Small intestine (tissue), 7 donors: ENCODE results near the gene AACS. TPM values are rescaled to one million over a fixed set of nuclear protein-coding genes. Genes with fewer than 3 reads are reported as not detected.
"Not testable (repeated sequence)": the region's sequence is repeated elsewhere in the genome, so short reads cannot be mapped to it uniquely, and the experiment has no call there.

Source experiments
- DNase-seq, 2 donors: peaks; one replicate each; pipeline versions ENCODE4 v3.0.0 to v3.0.0-alpha.2; 2013
- FAIRE-seq: peaks from 2 replicates; lab custom pipeline; 2012; peaks lifted over from hg19 to GRCh38; lab: Jason Lieb, UNC
- H3K27ac ChIP-seq, 3 donors: one replicate each; pipeline ENCODE4 v1.5.1; 2013; ENCODE audit warnings: low read length in 2 of 3, mild to moderate bottlenecking in 2 of 3, control low read depth in 1 of 3, inconsistent platforms in 1 of 3, low read depth in 1 of 3, moderate library complexity in 1 of 3
- H3K27me3 ChIP-seq, 3 donors: one replicate each; pipeline ENCODE4 v1.6.1; 2013; ENCODE audit warnings: low read length in 3 of 3, inconsistent platforms in 1 of 3; ENCODE audit not compliant: control insufficient read depth in 3 of 3, insufficient read depth in 3 of 3
- H3K36me3 ChIP-seq, 3 donors: one replicate each; pipeline ENCODE4 v1.6.1; 2013; ENCODE audit warnings: low read length in 3 of 3, inconsistent platforms in 1 of 3, low read depth in 1 of 3, mild to moderate bottlenecking in 1 of 3, moderate library complexity in 1 of 3; ENCODE audit not compliant: control insufficient read depth in 3 of 3, insufficient read depth in 2 of 3
- H3K4me1 ChIP-seq, 3 donors: one replicate each; pipeline ENCODE4 v1.6.1; 2013; ENCODE audit warnings: low read length in 2 of 3, inconsistent platforms in 1 of 3, low read depth in 1 of 3, mild to moderate bottlenecking in 1 of 3, moderate library complexity in 1 of 3; ENCODE audit not compliant: control insufficient read depth in 3 of 3, insufficient read depth in 2 of 3
- H3K4me3 ChIP-seq, 3 donors: one replicate each; pipeline ENCODE4 v1.5.1; 2013; ENCODE audit warnings: low read length in 3 of 3, control low read depth in 1 of 3, inconsistent platforms in 1 of 3, low read depth in 1 of 3, mild to moderate bottlenecking in 1 of 3, moderate library complexity in 1 of 3
- H3K9me3 ChIP-seq, 2 donors: one replicate each; pipeline ENCODE4 v1.6.1; 2013; ENCODE audit warnings: low read depth in 1 of 2, low read length in 1 of 2; ENCODE audit not compliant: control insufficient read depth in 2 of 2, insufficient read depth in 1 of 2
- WGBS, 3 donors: extraction: QIAGEN DNeasy Blood & Tissue Kit; methylation state at CpG; one replicate each; pipeline ENCODE4 v1.1.7; 2013; 5-methylcytosine and 5-hydroxymethylcytosine counted together
- polyA plus RNA-seq, 4 donors: library from polyadenylated mRNA; stranded (reverse) in 3 of 4; unstranded in 1 of 4; fragments of 200-250 nt in 3 of 4; fragments of 120-200 nt in 1 of 4; gene quantifications; one replicate each; pipeline versions ENCODE4 v1.2.1 to v1.2.3, GENCODE V29; 2013
- donor health status: healthy with polysubstance abuse.
- donor health status: control.
- donor health status: control.
- donor health status: Bipolar disorder and iron deficiency.
- donor health status: healthy.

The AACS gene
- polyA plus RNA-seq, 4 donors = 15.8 to 35.9 (median 22.4) TPM

DNA sequence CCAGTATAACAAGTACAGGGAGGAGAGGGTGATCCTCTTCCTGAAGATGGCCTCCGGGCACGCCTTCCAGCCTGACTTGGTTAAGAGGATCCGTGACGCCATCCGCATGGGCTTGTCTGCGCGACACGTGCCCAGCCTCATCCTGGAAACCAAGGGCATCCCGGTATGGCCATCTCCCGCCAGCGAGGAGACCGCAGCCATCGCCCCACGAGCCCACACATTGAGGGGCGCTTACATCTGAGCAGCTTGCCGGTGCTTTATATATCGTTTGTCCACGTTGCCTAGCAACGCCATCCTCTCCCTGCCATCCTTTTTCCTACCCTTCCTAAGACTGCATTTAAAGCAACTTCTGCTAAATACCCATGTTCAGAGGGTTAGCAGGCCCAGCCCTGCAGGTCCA, 71.5 kb downstream of the AACS start:
- H3K4me1 ChIP-seq = no peaks in the 10 kb centered on the region
- peaks cover 2 to 53% (median 6%) of the 10 kb centered on the region in 3 donors for H3K36me3 ChIP-seq
- FAIRE-seq (no peak), DNase-seq (no peak)
- H3K27me3 ChIP-seq = no peaks in the 10 kb centered on the region
- no peak overlapping the region for H3K27ac ChIP-seq
- H3K4me3 ChIP-seq = no peak overlapping the region
- no peaks in the 10 kb centered on the region for H3K9me3 ChIP-seq
- 91% methylated on average over 17 to 19 of the region's 19 CpGs for WGBS, 3 donors

DNA sequence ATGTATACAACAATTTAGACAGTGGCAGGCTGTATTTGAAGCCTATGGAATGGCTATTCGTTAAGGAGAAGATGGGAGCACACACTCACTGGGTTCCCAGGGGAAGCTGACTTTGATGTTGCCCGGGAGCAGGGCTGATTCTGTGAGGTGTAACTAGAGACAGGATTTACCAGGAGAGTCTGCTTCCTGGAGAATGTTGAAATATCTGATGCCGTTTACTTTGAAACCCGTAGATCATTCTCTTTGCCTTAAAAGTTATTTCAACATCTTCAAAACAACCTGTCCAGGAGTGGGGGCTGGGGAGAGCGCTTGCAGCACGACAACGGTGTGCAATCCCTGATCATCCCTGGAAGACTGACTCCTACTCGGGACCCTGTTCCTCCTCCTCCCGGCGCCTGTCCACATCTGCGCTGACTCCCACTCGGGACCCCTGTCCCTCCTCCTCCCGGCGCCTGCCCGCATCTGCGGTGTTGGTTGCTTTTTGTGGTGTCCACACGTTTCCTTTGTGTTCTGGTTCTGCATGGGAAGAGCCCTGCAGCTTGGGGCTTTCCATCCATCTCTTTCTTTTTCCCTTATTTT, 72.6 kb downstream of the AACS start:
- Histone ChIP-seq H3K36me3 (peaks cover 0 to 46% (median 6%) of the 10 kb centered on the region in 3 donors), H3K27ac (no peak overlapping the region), H3K4me3 (no peak overlapping the region), H3K27me3 (no peaks in the 10 kb centered on the region), H3K4me1 (no peaks in the 10 kb centered on the region), H3K9me3 (no peaks in the 10 kb centered on the region)
- no peak for FAIRE-seq
- DNase-seq = no peak
- WGBS, 3 donors = 87 to 94% (median 90%) methylated on average over 17 of the region's 17 CpGs

GRCh38 chr12:125140279-125141209, 75.3 kb downstream of the AACS start:
- Histone ChIP-seq H3K27me3 (no peaks in the 10 kb centered on the region), H3K9me3 (peaks cover 0 to 7% of the 10 kb centered on the region in 2 donors), H3K4me1 (no peaks in the 10 kb centered on the region), H3K36me3 (peaks cover 0 to 22% (median 0%) of the 10 kb centered on the region in 3 donors), H3K27ac (no peak overlapping the region), H3K4me3 (no peak overlapping the region)
- no peak for DNase-seq
- no peak for FAIRE-seq
- 78 to 87% (median 85%) methylated on average over 22 of the region's 22 CpGs for WGBS, 3 donors

DNA sequence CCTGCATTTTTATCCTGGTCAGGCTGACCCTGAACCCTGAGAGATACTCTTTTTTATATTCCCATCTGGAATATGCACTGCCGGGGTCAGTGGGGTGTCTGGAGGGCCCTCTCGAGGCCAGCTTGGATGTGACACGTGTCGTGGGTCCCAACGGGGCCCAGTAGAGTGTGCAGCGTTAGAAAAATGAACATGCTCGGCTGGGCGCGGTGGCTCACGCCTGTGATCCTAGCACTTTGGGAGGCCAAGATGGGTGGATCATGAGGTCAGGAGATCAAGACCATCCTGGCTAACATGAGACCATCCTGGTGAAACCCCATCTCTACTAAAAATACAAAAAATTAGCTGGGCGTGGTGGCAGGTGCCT, 76.0 kb downstream of the AACS start:
- 92 to 94% (median 93%) methylated on average over 11 of the region's 11 CpGs for WGBS, 3 donors
- not testable (repeated sequence) for H3K9me3 ChIP-seq, H3K27ac ChIP-seq, FAIRE-seq, H3K4me3 ChIP-seq, DNase-seq, H3K27me3 ChIP-seq, H3K4me1 ChIP-seq
- H3K36me3 ChIP-seq = peaks cover 0 to 18% (median 0%) of the 10 kb centered on the region in 3 donors

DNA sequence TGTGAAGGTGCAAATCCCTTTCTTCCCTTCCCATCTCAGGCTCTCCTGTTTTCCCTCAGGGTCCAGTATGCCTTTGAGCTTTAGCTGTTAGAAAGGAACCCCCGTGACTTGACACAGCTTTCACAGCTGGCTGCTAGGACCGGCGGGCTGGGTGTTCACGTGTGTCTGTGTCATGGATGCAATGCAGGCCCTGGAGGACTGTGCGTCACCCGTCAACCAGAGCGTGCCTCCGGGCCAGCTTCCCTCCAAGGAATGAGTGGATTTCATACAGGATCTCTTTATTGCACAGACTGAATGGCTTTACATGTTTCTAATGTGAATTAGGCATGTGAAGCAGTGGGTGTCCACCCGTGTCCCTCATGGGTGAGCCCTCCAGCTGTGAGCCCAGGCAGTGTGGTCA, 77.4 kb downstream of the AACS start:
- peaks cover 0 to 7% of the 10 kb centered on the region in 2 donors for H3K9me3 ChIP-seq
- no peak overlapping the region for H3K27ac ChIP-seq
- WGBS, 3 donors = 87 to 93% (median 92%) methylated on average over 9 of the region's 9 CpGs
- H3K4me3 ChIP-seq = no peak overlapping the region
- no peak for FAIRE-seq
- peaks cover 0 to 6% (median 0%) of the 10 kb centered on the region in 3 donors for H3K36me3 ChIP-seq
- no peak for DNase-seq
- no peaks in the 10 kb centered on the region for H3K27me3 ChIP-seq
- no peaks in the 10 kb centered on the region for H3K4me1 ChIP-seq

GRCh38 chr12:125143491-125143890, 78.3 kb downstream of the AACS start:
- DNase-seq = peak in 1 of 2 donors; percentile 23
- no peak for FAIRE-seq

DNA sequence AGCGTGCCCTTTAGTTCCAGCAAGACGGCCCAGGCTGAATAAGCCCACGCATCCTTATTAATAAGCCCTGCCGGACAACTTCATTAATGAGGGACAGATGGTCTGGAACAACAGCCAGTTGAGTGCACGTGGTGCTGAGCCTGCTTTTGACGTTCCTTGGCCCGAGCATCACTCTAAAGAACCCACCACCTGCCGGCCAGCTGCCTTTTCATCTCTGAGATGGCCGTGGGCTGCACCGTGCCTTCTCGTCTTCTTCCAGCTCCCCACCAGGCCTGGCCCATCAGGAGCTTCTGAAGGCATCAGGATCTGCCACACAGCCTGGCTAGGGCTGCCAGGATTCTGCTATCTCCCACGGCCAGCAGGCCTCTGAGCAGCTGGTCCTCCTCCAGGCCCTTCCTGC, 80.0 kb downstream of the AACS start:
- WGBS, 3 donors = 72 to 89% (median 77%) methylated on average over 12 of the region's 12 CpGs
- Histone ChIP-seq H3K27me3 (no peaks in the 10 kb centered on the region), H3K36me3 (peaks cover 0 to 3% (median 0%) of the 10 kb centered on the region in 3 donors), H3K4me3 (no peak overlapping the region), H3K9me3 (peaks cover 0 to 7% of the 10 kb centered on the region in 2 donors), H3K27ac (no peak overlapping the region), H3K4me1 (no peaks in the 10 kb centered on the region)
- DNase-seq = no peak
- no peak for FAIRE-seq

More at GRCh38 chr12:125143491-125143890, 78.3 kb downstream of the AACS start:
- Histone ChIP-seq H3K4me3 (no peak overlapping the region), H3K4me1 (no peaks in the 10 kb centered on the region), H3K27me3 (no peaks in the 10 kb centered on the region), H3K27ac (no peak overlapping the region), H3K9me3 (peaks cover 0 to 7% of the 10 kb centered on the region in 2 donors), H3K36me3 (peaks cover 0 to 6% (median 0%) of the 10 kb centered on the region in 3 donors)
- 29 to 41% (median 31%) methylated on average over 9 of the region's 9 CpGs for WGBS, 3 donors

GRCh38 chr12:125148316-125148715, 83.1 kb downstream of the AACS start:
- WGBS, 3 donors = 79 to 89% (median 89%) methylated on average over 6 of the region's 6 CpGs

More at GRCh38 chr12:125148316-125148715, 83.1 kb downstream of the AACS start:
- H3K27ac ChIP-seq = no peak overlapping the region
- H3K9me3 ChIP-seq = peaks cover 0 to 7% of the 10 kb centered on the region in 2 donors
- H3K36me3 ChIP-seq = no peaks in the 10 kb centered on the region
- no peak for DNase-seq
- H3K4me3 ChIP-seq = no peak overlapping the region
- FAIRE-seq = no peak
- no peaks in the 10 kb centered on the region for H3K4me1 ChIP-seq
- no peaks in the 10 kb centered on the region for H3K27me3 ChIP-seq
